Sigmoid colon (tissue), 4 donors: ENCODE measurements around the gene TUBB4A.

Experiments used
- POLR2AphosphoS5 ChIP-seq, 4 donors: sonication (generic); formaldehyde crosslinking; IDR thresholded peaks; one replicate each; pipeline ENCODE4 v1.6.1; 2017; ENCODE audit warnings: antibody characterized with exemption in 4 of 4
- TF ChIP-seq, protein P1 (sequence below), 4 experiments: fragments of 450-650 bp in 3 of 4; fragments of 200-600 bp in 1 of 4; IDR thresholded peaks; one replicate each; pipeline ENCODE4 v1.5.1; 2016 to 2019; ENCODE audit warnings: antibody characterized with exemption in 4 of 4, mild to moderate bottlenecking in 3 of 4, moderate library complexity in 2 of 4

DNA sequence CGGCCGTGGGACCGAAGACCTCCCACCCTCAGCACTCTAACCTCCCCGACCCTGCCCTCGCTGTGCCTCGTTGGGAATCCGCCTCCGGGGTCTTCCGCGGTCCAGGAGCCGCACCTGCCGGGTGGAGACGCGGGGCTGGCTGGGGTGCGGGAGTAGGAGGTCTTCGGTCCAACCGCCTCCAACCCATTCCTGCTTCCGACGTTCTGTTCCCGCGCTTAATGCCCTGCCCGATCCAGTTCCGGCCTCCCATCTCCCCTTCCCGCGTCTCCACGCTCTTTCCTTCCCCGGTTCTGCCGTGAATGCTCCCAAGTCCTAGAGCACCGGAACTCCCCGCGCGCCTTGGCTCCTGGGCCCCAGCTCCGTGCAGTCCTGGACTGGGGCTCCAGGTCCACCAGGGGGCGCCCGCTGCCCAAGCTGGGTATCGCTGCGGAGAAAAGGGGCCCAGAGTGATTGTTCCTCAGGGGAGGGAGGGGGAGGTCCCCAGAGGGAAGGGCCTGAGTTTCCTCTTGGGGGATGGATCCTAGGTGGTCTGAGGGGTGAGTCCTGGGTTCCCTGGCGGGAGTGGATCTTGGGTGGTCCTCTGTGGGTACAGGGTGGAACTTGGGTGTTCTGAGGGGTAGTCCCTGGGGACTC is 14.7 kb upstream of the TUBB4A start:
- TF ChIP-seq, protein P1, sequence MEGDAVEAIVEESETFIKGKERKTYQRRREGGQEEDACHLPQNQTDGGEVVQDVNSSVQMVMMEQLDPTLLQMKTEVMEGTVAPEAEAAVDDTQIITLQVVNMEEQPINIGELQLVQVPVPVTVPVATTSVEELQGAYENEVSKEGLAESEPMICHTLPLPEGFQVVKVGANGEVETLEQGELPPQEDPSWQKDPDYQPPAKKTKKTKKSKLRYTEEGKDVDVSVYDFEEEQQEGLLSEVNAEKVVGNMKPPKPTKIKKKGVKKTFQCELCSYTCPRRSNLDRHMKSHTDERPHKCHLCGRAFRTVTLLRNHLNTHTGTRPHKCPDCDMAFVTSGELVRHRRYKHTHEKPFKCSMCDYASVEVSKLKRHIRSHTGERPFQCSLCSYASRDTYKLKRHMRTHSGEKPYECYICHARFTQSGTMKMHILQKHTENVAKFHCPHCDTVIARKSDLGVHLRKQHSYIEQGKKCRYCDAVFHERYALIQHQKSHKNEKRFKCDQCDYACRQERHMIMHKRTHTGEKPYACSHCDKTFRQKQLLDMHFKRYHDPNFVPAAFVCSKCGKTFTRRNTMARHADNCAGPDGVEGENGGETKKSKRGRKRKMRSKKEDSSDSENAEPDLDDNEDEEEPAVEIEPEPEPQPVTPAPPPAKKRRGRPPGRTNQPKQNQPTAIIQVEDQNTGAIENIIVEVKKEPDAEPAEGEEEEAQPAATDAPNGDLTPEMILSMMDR (IDR thresholded peaks at IDR 0.05): peak; percentile 89 to 96 (median 92)
- TF ChIP-seq POLR2AphosphoS5 (IDR thresholded peaks at IDR 0.05): peak in 1 of 4 donors; percentile 27
